B cell (primary cell): ENCODE measurements around the gene PRICKLE2.

Experiments
- EZH2 ChIP-seq: IDR thresholded peaks from 2 replicates; pipeline ENCODE4 v1.6.1; 2012; ENCODE audit warnings: borderline replicate concordance, low read depth, mild to moderate bottlenecking, moderate library complexity, low read length; ENCODE audit not compliant: insufficient read depth, poor library complexity, severe bottlenecking
- TF ChIP-seq, protein P1 (sequence below): fragments of 200-600 bp; IDR thresholded peaks from one replicate; pipeline ENCODE4 v1.8.0; 2022; ENCODE audit warnings: antibody characterized with exemption, mild to moderate bottlenecking

DNA sequence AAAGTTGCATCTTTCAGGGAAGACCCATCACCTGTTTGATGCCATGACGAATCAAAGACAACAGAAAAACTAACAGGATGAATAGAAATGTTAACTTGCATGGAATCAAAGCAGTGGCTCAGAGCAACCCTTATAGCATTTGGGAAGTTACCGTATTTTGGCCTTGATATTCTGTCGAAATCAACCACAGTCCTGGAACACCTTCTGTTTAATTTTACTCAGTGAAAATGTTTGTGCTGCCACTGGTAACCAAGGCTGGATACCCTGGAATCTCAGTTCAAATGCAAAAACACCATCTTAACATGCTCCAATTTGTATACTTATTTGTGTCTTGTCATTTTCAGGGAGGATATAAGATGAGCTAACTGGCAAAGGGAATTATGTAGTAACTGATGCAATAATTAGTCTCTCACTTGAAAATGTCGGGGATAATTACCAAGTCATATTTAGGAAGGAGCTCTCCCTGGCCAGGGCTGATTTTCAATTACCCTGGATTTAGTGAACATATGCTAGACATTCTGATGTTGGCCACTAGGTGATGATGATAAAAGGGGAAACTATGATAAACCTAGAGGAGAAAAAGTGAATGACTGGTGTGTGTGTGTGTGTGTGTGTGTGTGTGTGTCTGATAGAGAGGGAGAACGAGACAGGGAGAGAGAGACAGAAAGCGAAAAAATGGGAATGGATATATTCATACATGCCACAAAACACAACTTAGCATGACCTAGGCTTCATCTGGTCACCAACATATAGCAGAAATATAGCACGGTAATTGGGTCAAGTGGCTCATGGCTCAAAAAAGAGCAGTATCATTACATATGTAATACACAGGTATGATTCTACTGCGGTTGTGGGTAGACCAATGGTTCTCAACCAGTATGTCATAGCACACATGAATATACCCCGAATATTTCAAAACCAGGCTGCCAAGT is 19.0 kb upstream of the PRICKLE2 start:
- TF ChIP-seq, protein P1, sequence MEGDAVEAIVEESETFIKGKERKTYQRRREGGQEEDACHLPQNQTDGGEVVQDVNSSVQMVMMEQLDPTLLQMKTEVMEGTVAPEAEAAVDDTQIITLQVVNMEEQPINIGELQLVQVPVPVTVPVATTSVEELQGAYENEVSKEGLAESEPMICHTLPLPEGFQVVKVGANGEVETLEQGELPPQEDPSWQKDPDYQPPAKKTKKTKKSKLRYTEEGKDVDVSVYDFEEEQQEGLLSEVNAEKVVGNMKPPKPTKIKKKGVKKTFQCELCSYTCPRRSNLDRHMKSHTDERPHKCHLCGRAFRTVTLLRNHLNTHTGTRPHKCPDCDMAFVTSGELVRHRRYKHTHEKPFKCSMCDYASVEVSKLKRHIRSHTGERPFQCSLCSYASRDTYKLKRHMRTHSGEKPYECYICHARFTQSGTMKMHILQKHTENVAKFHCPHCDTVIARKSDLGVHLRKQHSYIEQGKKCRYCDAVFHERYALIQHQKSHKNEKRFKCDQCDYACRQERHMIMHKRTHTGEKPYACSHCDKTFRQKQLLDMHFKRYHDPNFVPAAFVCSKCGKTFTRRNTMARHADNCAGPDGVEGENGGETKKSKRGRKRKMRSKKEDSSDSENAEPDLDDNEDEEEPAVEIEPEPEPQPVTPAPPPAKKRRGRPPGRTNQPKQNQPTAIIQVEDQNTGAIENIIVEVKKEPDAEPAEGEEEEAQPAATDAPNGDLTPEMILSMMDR = peak; percentile 22
- no peak for TF ChIP-seq EZH2
